HepG2 (cell line): Measurements from ENCODE around the gene MTF2. TPM values are rescaled to one million over a fixed set of nuclear protein-coding genes. Genes with fewer than 3 reads are reported as not detected.

ENCODE experiments used
- AGO1 ChIP-seq: fragments of 200-400 bp; formaldehyde crosslinking; IDR thresholded peaks from 2 replicates; pipeline ENCODE4 v1.6.1; 2017; ENCODE audit warnings: mild to moderate bottlenecking, low read depth, low read length, moderate library complexity; ENCODE audit not compliant: poor library complexity, severe bottlenecking
- EHMT2 ChIP-seq: fragments of 200-600 bp; sonication (generic); IDR thresholded peaks from 2 replicates; pipeline ENCODE4 v1.7.0; 2017; ENCODE audit warnings: antibody characterized with exemption, low read depth, low read length, borderline replicate concordance
- HINFP ChIP-seq: sonication (generic); formaldehyde crosslinking; IDR thresholded peaks from 2 replicates; pipeline ENCODE4 v1.4.0; 2020; ENCODE audit warnings: low read depth, mild to moderate bottlenecking, missing genetic modification reagents
- KLF11 ChIP-seq: IDR thresholded peaks from 2 replicates; pipeline ENCODE4 v1.6.1; 2016; ENCODE audit warnings: missing compliant biosample characterization
- LRRFIP1 ChIP-seq: sonication (generic); formaldehyde crosslinking; conservative IDR thresholded peaks from 2 replicates; pipeline ENCODE4 v1.4.0; 2020; ENCODE audit warnings: missing genetic modification reagents
- PAWR ChIP-seq: sonication (generic); formaldehyde crosslinking; IDR thresholded peaks from 2 replicates; pipeline ENCODE4 v1.4.0; 2020; ENCODE audit warnings: missing genetic modification reagents, mild to moderate bottlenecking, borderline replicate concordance
- SKIL ChIP-seq: sonication (generic); formaldehyde crosslinking; IDR thresholded peaks from 2 replicates; pipeline ENCODE4 v1.8.0; 2022; ENCODE audit warnings: missing genetic modification reagents, mild to moderate bottlenecking, moderate library complexity, borderline replicate concordance
- ZBTB39 ChIP-seq: sonication (generic); formaldehyde crosslinking; IDR thresholded peaks from 2 replicates; pipeline ENCODE4 v1.5.0; 2020; ENCODE audit warnings: missing genetic modification reagents
- ZNF446 ChIP-seq: sonication (generic); formaldehyde crosslinking; IDR thresholded peaks from 2 replicates; pipeline ENCODE4 v1.5.0; 2020; ENCODE audit warnings: mild to moderate bottlenecking, missing genetic modification reagents
- ZNF557 ChIP-seq: sonication (generic); formaldehyde crosslinking; IDR thresholded peaks from 2 replicates; pipeline ENCODE4 v1.4.0; 2020; ENCODE audit warnings: missing genetic modification reagents
- polyA plus RNA-seq, 8 experiments: library from polyadenylated mRNA; depleted of rRNA in 3 of 8; stranded (reverse) in 7 of 8; unstranded in 1 of 8; fragments of >200 nt; fragmentation: Illumina TruSeq in 4 of 8; extraction: Trizol in 4 of 8; gene quantifications; 2 replicates each; pipeline versions ENCODE4 v1.2.1 to v1.2.3, GENCODE V29; 2011 to 2016; ENCODE audit warnings: low read depth in 4 of 8, missing spikeins in 1 of 8, mixed read lengths in 1 of 8; ENCODE audit not compliant: insufficient read depth in 1 of 8
- total RNA-seq, 5 experiments: library from RNA; depleted of rRNA; stranded (reverse); fragments of >200 nt; fragmentation: Illumina TruSeq; extraction: Trizol; gene quantifications; 2 replicates each; pipeline ENCODE4 v1.2.3, GENCODE V29; 2016; ENCODE audit warnings: low read depth in 1 of 5
- TF ChIP-seq, protein P1 (sequence below): IDR thresholded peaks from 2 replicates; pipeline ENCODE4 v1.6.1; 2012; ENCODE audit warnings: low read length, improper control_type of control experiment
- TF ChIP-seq, protein P2 (sequence below): IDR thresholded peaks from 2 replicates; pipeline ENCODE4 v1.6.1; 2016; ENCODE audit warnings: missing genetic modification reagents, missing compliant biosample characterization

Gene MTF2
- total and polyA plus RNA-seq, 2 of the 13 experiments (the other 11 are each of a cell fraction or from before 2014, with no cell fraction given): 48.7 to 53.9 TPM

DNA sequence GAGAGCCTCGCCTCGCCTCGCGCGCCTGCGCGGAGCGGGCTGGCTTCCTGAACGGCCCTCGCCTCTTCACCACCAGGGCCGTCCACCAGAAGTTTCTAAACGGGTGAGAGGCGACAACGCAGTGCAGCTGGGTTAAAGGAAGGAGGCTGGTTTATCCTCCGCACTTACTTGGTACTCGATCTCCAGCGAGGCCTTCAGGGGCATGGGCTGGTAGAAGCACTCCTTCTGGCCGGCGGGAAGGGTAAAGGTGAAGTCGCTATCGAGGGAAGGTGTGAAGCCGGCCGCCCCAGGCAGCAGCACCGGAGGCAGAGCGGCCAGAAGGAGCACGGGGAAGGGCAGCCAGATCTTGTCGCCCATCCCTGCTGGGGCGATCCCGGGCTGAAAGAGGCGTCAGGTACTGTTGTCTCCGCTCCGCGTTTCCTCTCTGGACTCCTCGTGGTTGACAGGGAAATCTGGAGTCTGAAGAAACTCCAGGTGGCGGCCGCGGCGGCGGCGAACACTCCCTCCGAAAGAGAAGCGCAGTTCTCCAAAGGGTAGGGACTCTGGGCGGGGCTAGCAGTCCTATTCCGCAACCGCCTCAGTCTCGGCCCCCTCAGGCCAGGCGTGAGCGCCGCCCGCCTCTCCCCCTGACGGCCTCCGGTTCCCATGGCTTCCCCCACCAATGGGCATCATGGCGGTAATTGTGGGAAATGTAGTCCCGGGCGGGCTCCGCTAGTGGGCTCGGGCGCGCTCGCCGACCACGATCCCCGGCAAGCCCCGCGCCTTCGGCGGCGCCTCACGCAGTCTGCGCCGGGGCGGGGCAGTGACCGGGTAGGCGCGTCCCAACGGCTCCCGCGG, 101.0 kb downstream of the MTF2 start, which contains the start of gene TMED5 (continued):
- TF ChIP-seq, protein P1, sequence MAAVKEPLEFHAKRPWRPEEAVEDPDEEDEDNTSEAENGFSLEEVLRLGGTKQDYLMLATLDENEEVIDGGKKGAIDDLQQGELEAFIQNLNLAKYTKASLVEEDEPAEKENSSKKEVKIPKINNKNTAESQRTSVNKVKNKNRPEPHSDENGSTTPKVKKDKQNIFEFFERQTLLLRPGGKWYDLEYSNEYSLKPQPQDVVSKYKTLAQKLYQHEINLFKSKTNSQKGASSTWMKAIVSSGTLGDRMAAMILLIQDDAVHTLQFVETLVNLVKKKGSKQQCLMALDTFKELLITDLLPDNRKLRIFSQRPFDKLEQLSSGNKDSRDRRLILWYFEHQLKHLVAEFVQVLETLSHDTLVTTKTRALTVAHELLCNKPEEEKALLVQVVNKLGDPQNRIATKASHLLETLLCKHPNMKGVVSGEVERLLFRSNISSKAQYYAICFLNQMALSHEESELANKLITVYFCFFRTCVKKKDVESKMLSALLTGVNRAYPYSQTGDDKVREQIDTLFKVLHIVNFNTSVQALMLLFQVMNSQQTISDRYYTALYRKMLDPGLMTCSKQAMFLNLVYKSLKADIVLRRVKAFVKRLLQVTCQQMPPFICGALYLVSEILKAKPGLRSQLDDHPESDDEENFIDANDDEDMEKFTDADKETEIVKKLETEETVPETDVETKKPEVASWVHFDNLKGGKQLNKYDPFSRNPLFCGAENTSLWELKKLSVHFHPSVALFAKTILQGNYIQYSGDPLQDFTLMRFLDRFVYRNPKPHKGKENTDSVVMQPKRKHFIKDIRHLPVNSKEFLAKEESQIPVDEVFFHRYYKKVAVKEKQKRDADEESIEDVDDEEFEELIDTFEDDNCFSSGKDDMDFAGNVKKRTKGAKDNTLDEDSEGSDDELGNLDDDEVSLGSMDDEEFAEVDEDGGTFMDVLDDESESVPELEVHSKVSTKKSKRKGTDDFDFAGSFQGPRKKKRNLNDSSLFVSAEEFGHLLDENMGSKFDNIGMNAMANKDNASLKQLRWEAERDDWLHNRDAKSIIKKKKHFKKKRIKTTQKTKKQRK: no peak
- TF ChIP-seq, protein P2, sequence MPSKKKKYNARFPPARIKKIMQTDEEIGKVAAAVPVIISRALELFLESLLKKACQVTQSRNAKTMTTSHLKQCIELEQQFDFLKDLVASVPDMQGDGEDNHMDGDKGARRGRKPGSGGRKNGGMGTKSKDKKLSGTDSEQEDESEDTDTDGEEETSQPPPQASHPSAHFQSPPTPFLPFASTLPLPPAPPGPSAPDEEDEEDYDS: peak; percentile 57; the same call in 1 of the 2 replicates
- TF ChIP-seq PAWR (CRISPR knock-in tag) (no peak), SKIL (CRISPR knock-in tag) (no peak), KLF11 (CRISPR knock-in tag) (no peak), ZBTB39 (CRISPR knock-in tag) (no peak), EHMT2 (no peak), LRRFIP1 (CRISPR knock-in tag) (no peak), ZNF557 (CRISPR knock-in tag) (peak; percentile 82; the same call in 1 of the 2 replicates), HINFP (peak; percentile 36; the same call in 1 of the 2 replicates), AGO1 (no peak), ZNF446 (peak; percentile 58; the same call in 1 of the 2 replicates)
